ENCODE results near the gene TEP1. TPM values are rescaled to one million over a fixed set of nuclear protein-coding genes. Genes with fewer than 3 reads are reported as not detected.
A peak's percentile ranks its signal among the peaks of the same experiment; 100 is the strongest.

TEP1 gene
- total and polyA plus RNA-seq, 2 experiments from 2014 or later: 3.0 to 8.5 TPM

- TF ChIP-seq CTCF (conservative IDR thresholded peaks at IDR 0.05; ENCODE audit: low read depth in 2 of 2): no peak
- TF ChIP-seq REST (IDR thresholded peaks at IDR 0.05; ENCODE audit: unreplicated experiment): no peak
- TF ChIP-seq CREB1 (CRISPR knock-in tag; IDR thresholded peaks at IDR 0.05; ENCODE audit: low read depth): no peak
- no peak for TF ChIP-seq NANOG (IDR thresholded peaks at IDR 0.05; ENCODE audit: borderline replicate concordance)
- TF ChIP-seq ZNF114 (CRISPR knock-in tag; IDR thresholded peaks at IDR 0.05): no peak
Observed at GRCh38 chr14:20409226-20409625, 4.1 kb downstream of the TEP1 start (continued).

GRCh38 chr14:20403521-20403920 lies 9.8 kb downstream of the TEP1 start:
- H2AFZ ChIP-seq: no peak overlapping the region
- H3K9me2 ChIP-seq (ENCODE audit: insufficient read depth): no peaks in the 10 kb centered on the region
- no peak overlapping the region for H3K4me3 ChIP-seq
- no peaks in the 10 kb centered on the region for H3F3A ChIP-seq (replicated peaks; ENCODE audit: low read depth)
- H3K27ac ChIP-seq (ENCODE audit: low read depth): no peak overlapping the region
- TF ChIP-seq ETS1 (IDR thresholded peaks at IDR 0.05): no peak
- no peak for TF ChIP-seq STAT1 (IDR thresholded peaks at IDR 0.05; ENCODE audit: unreplicated experiment)
- TF ChIP-seq ZNF462 (CRISPR knock-in tag; IDR thresholded peaks at IDR 0.05): no peak
- DNase-seq (ENCODE audit: low spot score) (no peak), ATAC-seq (no peak)
- Mint-ChIP-seq H3K27ac (peak overlapping the region; percentile 54; the same call in 1 of the 2 replicates), H3K4me1 (no peaks in the 10 kb centered on the region), H3K9me3 (no peaks in the 10 kb centered on the region), H3K27me3 (ENCODE audit: insufficient read depth, low read depth, poor library complexity) (peaks cover 3% of the 10 kb centered on the region), H3K36me3 (ENCODE audit: low read depth) (peaks cover 33% of the 10 kb centered on the region), H3K4me3 (no peak overlapping the region)
- no peaks in the 10 kb centered on the region; the same call in 1 of the 2 replicates for H3K36me3 ChIP-seq (ENCODE audit: insufficient read depth)
- H3K4me2 ChIP-seq: no peak overlapping the region
- no peaks in the 10 kb centered on the region for H3K79me2 ChIP-seq (replicated peaks; ENCODE audit: insufficient read depth)
- H3K4me1 ChIP-seq (ENCODE audit: insufficient read depth): no peaks in the 10 kb centered on the region
- no peaks in the 10 kb centered on the region for H3K27me3 ChIP-seq (ENCODE audit: insufficient read depth)
- peaks cover 3% of the 10 kb centered on the region; the same call in 1 of the 2 replicates for H4K20me1 ChIP-seq (replicated peaks; ENCODE audit: insufficient read depth)
